H9 (cell line): ENCODE measurements around the gene GALNS. TPM values are rescaled to one million over a fixed set of nuclear protein-coding genes. Genes with fewer than 3 reads are reported as not detected.

ENCODE experiments used
- DNase-seq: peaks from one replicate; pipeline ENCODE4 v3.0.0-alpha.2; 2017
- H2AFZ ChIP-seq: one replicate; pipeline ENCODE4 v1.6.1; 2013; ENCODE audit warnings: mild to moderate bottlenecking, low read length, control low read depth, moderate library complexity
- H2AK5ac ChIP-seq: 2 replicates; pipeline ENCODE4 v1.6.1; 2013; ENCODE audit warnings: low read length, control low read depth, mixed read lengths; ENCODE audit not compliant: insufficient read length
- H2BK120ac ChIP-seq: one replicate; pipeline ENCODE4 v1.6.1; 2013; ENCODE audit warnings: low read depth, mild to moderate bottlenecking, low read length, control low read depth, inconsistent platforms; ENCODE audit not compliant: poor library complexity, severe bottlenecking
- H2BK12ac ChIP-seq: 2 replicates; pipeline ENCODE4 v1.6.1; 2013; ENCODE audit warnings: low read length, control low read depth, mixed read lengths, low read depth; ENCODE audit not compliant: insufficient read length
- H2BK15ac ChIP-seq: 2 replicates; pipeline ENCODE4 v1.6.1; 2013; ENCODE audit warnings: low read depth, low read length, control low read depth
- H2BK20ac ChIP-seq: one replicate; pipeline ENCODE4 v1.6.1; 2013; ENCODE audit warnings: low read depth, mild to moderate bottlenecking, low read length, control low read depth, inconsistent platforms; ENCODE audit not compliant: poor library complexity, severe bottlenecking
- H2BK5ac ChIP-seq: 2 replicates; pipeline ENCODE4 v1.6.1; 2013; ENCODE audit warnings: low read length, control low read depth, mixed read lengths; ENCODE audit not compliant: insufficient read length
- H3K14ac ChIP-seq: 2 replicates; pipeline ENCODE4 v1.6.1; 2013; ENCODE audit warnings: low read length, control low read depth; ENCODE audit not compliant: insufficient read depth
- H3K18ac ChIP-seq: 2 replicates; pipeline ENCODE4 v1.6.1; 2013; ENCODE audit warnings: low read depth, mild to moderate bottlenecking, mixed read lengths, low read length, control low read depth; ENCODE audit not compliant: insufficient read length
- H3K23ac ChIP-seq: 2 replicates; pipeline ENCODE4 v1.6.1; 2013; ENCODE audit warnings: low read length, control low read depth, mixed read lengths, low read depth; ENCODE audit not compliant: insufficient read length
- H3K23me2 ChIP-seq: 2 replicates; pipeline ENCODE4 v1.6.1; 2013; ENCODE audit warnings: low read depth, mild to moderate bottlenecking, mixed read lengths, low read length, control low read depth; ENCODE audit not compliant: insufficient read length, poor library complexity, severe bottlenecking
- H3K27ac ChIP-seq: 2 replicates; pipeline ENCODE4 v1.5.1; 2013; ENCODE audit warnings: low read length, control low read depth, mixed read lengths, low read depth; ENCODE audit not compliant: insufficient read length
- H3K27me3 ChIP-seq: 2 replicates; pipeline ENCODE4 v1.6.1; 2013; ENCODE audit warnings: low read length, control low read depth, inconsistent platforms; ENCODE audit not compliant: insufficient read depth
- H3K4ac ChIP-seq: 2 replicates; pipeline ENCODE4 v1.6.1; 2013; ENCODE audit warnings: low read depth, mild to moderate bottlenecking, control low read depth, inconsistent platforms, low read length, moderate library complexity
- H3K4me1 ChIP-seq: 2 replicates; pipeline ENCODE4 v1.6.1; 2013; ENCODE audit warnings: low read length, control low read depth, inconsistent platforms; ENCODE audit not compliant: insufficient read depth
- H3K4me2 ChIP-seq: 2 replicates; pipeline ENCODE4 v1.6.1; 2013; ENCODE audit warnings: low read length, control low read depth, mixed read lengths; ENCODE audit not compliant: insufficient read length, insufficient read depth
- H3K56ac ChIP-seq: 2 replicates; pipeline ENCODE4 v1.6.1; 2013; ENCODE audit warnings: low read depth, mild to moderate bottlenecking, mixed read lengths, low read length, control low read depth; ENCODE audit not compliant: insufficient read length
- H3K79me1 ChIP-seq: 2 replicates; pipeline ENCODE4 v1.6.1; 2013; ENCODE audit warnings: low read depth, mild to moderate bottlenecking, moderate library complexity, low read length, control low read depth, inconsistent platforms; ENCODE audit not compliant: insufficient read depth, poor library complexity, severe bottlenecking
- H3K79me2 ChIP-seq: 2 replicates; pipeline ENCODE4 v1.6.1; 2013; ENCODE audit warnings: low read length, control low read depth, inconsistent platforms; ENCODE audit not compliant: insufficient read depth
- H3K9ac ChIP-seq: 2 replicates; pipeline ENCODE4 v1.6.1; 2013; ENCODE audit warnings: low read length, control low read depth, mixed read lengths; ENCODE audit not compliant: insufficient read length; ENCODE audit errors: extremely low read depth
- H3K9me3 ChIP-seq: one replicate; pipeline ENCODE4 v1.6.1; 2013; ENCODE audit warnings: low read depth, low read length, inconsistent platforms; ENCODE audit not compliant: control insufficient read depth
- H3T11ph ChIP-seq: one replicate; pipeline ENCODE4 v1.6.1; 2013; ENCODE audit warnings: mild to moderate bottlenecking, low read length, control low read depth, inconsistent platforms
- H4K20me1 ChIP-seq: one replicate; pipeline ENCODE4 v1.6.1; 2013; ENCODE audit not compliant: control insufficient read depth, insufficient read length, insufficient read depth
- H4K5ac ChIP-seq: 2 replicates; pipeline ENCODE4 v1.6.1; 2013; ENCODE audit warnings: low read depth, mild to moderate bottlenecking, mixed read lengths, low read length, control low read depth; ENCODE audit not compliant: insufficient read length
- H4K8ac ChIP-seq: replicated peaks from 2 replicates; pipeline ENCODE4 v1.6.1; 2013; ENCODE audit warnings: low read length, control low read depth, mixed read lengths, low read depth; ENCODE audit not compliant: insufficient read length
- H4K91ac ChIP-seq: 2 replicates; pipeline ENCODE4 v1.6.1; 2013; ENCODE audit warnings: low read depth, mild to moderate bottlenecking, moderate library complexity, mixed read lengths, low read length, control low read depth; ENCODE audit not compliant: insufficient read length
- H3K27ac Mint-ChIP-seq, 3 experiments: 2 replicates in 2 of 3; 3 replicates in 1 of 3; pipeline ENCODE4 v1.8.0; 2020 to 2021; ENCODE audit warnings: mixed read lengths in 3 of 3, mild to moderate bottlenecking in 1 of 3, moderate library complexity in 1 of 3
- H3K27me3 Mint-ChIP-seq: 2 replicates; pipeline ENCODE4 v1.8.0; 2021; ENCODE audit warnings: low read depth, mild to moderate bottlenecking, moderate library complexity, mixed read lengths
- H3K36me3 Mint-ChIP-seq, 3 experiments: 2 replicates in 2 of 3; 3 replicates in 1 of 3; pipeline ENCODE4 v1.8.0; 2020 to 2021; ENCODE audit warnings: low read depth in 3 of 3, mixed read lengths in 3 of 3; ENCODE audit not compliant: insufficient read depth in 1 of 3
- H3K4me1 Mint-ChIP-seq, 2 experiments: 2 replicates each; pipeline ENCODE4 v1.8.0; 2020; ENCODE audit warnings: mixed read lengths in 2 of 2
- H3K4me3 Mint-ChIP-seq, 2 experiments: 2 replicates in 1 of 2; 3 replicates in 1 of 2; pipeline ENCODE4 v1.8.0; 2020 to 2021; ENCODE audit warnings: mild to moderate bottlenecking in 2 of 2, mixed read lengths in 2 of 2, moderate library complexity in 1 of 2
- H3K9me3 Mint-ChIP-seq, 2 experiments: 2 replicates in 1 of 2; 3 replicates in 1 of 2; pipeline ENCODE4 v1.8.0; 2020; ENCODE audit warnings: mild to moderate bottlenecking in 2 of 2, mixed read lengths in 2 of 2, moderate library complexity in 1 of 2
- CTCF ChIP-seq: fragments of 200-600 bp; sonication (generic); conservative IDR thresholded peaks from 3 replicates; pipeline ENCODE4 v1.8.0; 2021; ENCODE audit warnings: antibody characterized with exemption, mild to moderate bottlenecking
- WGBS: extraction: QIAGEN DNeasy Blood & Tissue Kit; methylation state at CpG from one replicate; pipeline ENCODE4 v1.1.7; 2013; ENCODE audit warnings: missing lambda C conversion rate, low lambda C conversion rate, mixed read lengths; ENCODE audit not compliant: insufficient read length; ENCODE audit errors: extremely low coverage; 5-methylcytosine and 5-hydroxymethylcytosine counted together
- total RNA-seq: library from RNA; stranded (reverse); gene quantifications from 2 replicates; pipeline ENCODE4 v1.2.1, GENCODE V29; 2021

The GALNS gene
- total RNA-seq, 1 experiment from 2014 or later: 20.3 TPM

- TF ChIP-seq CTCF: no peak
- Histone ChIP-seq H2AFZ (no peak overlapping the region), H2BK15ac (no peak overlapping the region), H2AK5ac (no peak overlapping the region), H3K4me2 (no peak overlapping the region), H3K79me2 (peaks cover 3% of the 10 kb centered on the region; the same call in 1 of the 2 replicates), H3K23ac (no peak overlapping the region), H3K9ac (no peak overlapping the region), H3K56ac (no peak overlapping the region), H3K79me1 (no peaks in the 10 kb centered on the region), H3K23me2 (peaks cover 7% of the 10 kb centered on the region), H3K9me3 (no peaks in the 10 kb centered on the region), H3T11ph (no peak overlapping the region), H2BK20ac (no peak overlapping the region), H2BK12ac (no peak overlapping the region), H3K4me1 (no peaks in the 10 kb centered on the region), H2BK120ac (no peak overlapping the region), H3K27me3 (no peaks in the 10 kb centered on the region), H4K5ac (no peak overlapping the region), H2BK5ac (no peak overlapping the region), H4K20me1 (no peaks in the 10 kb centered on the region), H3K14ac (no peak overlapping the region; the same call in 1 of the 2 replicates), H4K91ac (no peak overlapping the region), H3K27ac (no peak overlapping the region), H3K4ac (no peak overlapping the region), H3K18ac (no peak overlapping the region), H4K8ac (no peak overlapping the region)
- H3K9me3 Mint-ChIP-seq: no peaks in the 10 kb centered on the region
- H3K27me3 Mint-ChIP-seq: no peaks in the 10 kb centered on the region; the same call in 1 of the 2 replicates
- peaks cover 4 to 7% of the 10 kb centered on the region in 2 experiments; a peak in 3 of 4 replicates for H3K4me1 Mint-ChIP-seq
- H3K36me3 Mint-ChIP-seq: peaks cover 0 to 8% (median 1%) of the 10 kb centered on the region in 3 experiments; a peak in 4 of 7 replicates
- H3K4me3 Mint-ChIP-seq: no peak overlapping the region
- no CpG with 5 or more reads among the region's 10 CpGs for WGBS
- no peak overlapping the region; a peak in 1 of 7 replicates for H3K27ac Mint-ChIP-seq
- DNase-seq: no peak
Observed at GRCh38 chr16:88815227-88815626, 41.5 kb downstream of the GALNS start.
